Measurements from ENCODE around the gene ZFYVE1.
A peak's percentile ranks its signal among the peaks of the same experiment; 100 is the strongest.
"Not testable (repeated sequence)": the region's sequence is repeated elsewhere in the genome, so short reads cannot be mapped to it uniquely, and the experiment has no call there.

The ZFYVE1 gene

DNA sequence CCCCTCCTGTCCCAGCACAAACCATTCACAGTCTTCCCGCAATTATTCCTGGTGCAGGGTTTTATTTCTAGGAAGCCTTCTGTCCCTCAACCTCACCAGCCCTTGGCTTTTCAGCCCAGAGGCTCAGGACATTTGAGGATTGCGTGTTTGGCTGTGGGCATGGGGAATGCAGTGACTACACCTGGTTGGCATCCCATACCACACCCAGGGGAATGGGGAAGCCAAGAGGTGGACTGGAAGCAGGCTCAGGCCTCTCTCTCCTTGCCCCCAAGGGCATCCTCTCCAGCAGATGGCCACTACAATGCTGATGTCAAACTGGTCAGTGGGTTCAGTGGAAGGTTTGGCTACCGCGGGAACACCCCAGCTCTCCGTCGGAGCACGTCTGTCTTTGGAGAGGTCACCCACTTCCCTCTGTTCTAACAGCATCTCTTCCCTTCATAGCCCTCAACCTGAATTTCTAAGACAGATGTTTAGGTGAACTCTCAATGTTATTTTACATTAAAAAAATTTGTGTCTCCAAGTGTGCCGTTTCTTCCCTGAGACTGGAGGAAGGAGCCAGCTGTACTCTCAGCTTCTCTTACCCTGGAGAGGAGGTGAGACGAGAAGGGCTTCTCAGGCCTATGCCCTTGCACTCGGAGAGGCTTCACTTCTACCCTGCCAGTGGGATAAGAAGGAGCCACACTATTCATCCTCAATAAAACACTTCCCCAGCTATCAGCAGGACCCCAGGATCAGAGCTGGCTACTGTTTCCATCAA, 65.1 kb downstream of the ZFYVE1 start:
- DNase-seq (ENCODE audit: low read depth in 1 of 2, low spot score in 1 of 2) = no peak

DNA sequence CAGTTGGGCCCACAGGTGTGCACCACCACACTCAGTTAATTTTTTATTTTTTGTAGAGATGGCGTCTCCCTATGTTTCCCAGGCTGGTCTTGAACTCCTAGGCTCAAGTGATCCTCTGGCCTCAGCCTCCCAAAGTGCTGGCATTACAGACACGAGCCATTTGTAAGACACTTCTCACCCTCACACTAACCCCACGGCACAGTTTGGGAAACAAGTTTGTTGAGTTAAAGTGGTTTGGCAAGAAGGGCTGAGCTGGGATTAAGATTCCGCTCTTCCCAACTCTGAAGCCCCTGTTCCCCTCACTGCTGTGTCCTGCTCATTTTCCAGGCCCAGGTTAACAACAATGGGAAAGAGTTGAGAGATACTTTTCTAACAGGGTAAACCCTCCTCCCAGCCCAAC, 65.9 kb downstream of the ZFYVE1 start:
- DNase-seq (ENCODE audit: low read depth in 1 of 2, low spot score in 1 of 2) = not testable (repeated sequence)

DNA sequence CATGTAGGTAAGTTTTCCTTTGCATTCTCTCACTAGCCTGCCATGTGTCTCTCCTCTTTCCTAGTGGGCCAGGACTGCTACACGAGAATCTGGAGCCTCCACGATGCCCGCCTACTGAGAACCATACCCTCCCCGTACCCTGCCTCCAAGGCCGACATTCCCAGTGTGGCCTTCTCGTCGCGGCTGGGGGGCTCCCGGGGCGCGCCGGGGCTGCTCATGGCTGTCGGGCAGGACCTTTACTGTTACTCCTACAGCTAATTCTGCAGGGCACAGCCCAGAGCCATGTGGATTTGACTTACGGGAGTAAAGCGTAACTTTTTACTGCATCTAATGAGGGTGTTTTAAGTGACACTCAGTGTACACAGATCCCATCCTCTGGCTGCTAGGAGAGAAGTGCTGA, 68.4 kb downstream of the ZFYVE1 start:
- DNase-seq (ENCODE audit: low read depth in 1 of 2, low spot score in 1 of 2) = no peak

DNA sequence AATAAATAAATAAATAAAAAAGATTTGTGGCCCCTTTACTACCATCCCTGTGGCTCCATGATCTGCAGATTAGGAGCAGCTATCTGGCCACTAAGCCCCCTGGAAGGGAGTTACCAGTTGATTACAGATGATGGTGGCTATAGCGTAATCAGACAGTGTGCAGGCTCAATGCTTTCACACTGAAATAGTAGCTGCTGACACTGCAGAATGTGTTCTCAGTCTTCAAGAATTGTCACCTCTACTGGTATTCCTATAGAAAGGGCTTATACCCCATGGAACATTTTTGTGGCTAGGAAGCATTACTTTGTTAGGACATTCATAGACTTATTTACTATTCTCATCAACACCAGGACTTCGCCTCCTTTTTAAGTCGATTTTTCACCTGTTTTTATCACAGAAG, 69.7 kb downstream of the ZFYVE1 start:
- DNase-seq (ENCODE audit: low read depth in 1 of 2, low spot score in 1 of 2) = no peak

DNA sequence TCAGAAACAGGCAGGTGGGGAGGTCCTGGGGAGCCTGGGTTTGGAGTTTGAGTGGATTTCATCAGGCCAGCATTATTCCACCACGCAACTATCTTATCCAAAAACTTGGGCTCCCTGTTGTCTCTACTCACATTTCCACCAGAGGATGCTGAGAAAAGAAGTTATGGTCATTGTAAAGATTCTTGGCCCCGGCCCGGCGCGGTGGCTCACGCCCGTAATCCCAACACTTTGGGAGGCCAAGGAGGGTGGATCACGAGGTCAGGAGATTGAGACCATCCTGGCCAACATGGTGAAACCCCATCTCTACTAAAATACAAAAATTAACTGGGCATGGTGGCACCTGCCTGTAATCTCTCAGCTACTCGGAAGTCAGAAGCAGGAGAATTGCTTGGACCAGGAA, 70.2 kb downstream of the ZFYVE1 start:
- not testable (repeated sequence) for DNase-seq (ENCODE audit: low read depth in 1 of 2, low spot score in 1 of 2)

DNA sequence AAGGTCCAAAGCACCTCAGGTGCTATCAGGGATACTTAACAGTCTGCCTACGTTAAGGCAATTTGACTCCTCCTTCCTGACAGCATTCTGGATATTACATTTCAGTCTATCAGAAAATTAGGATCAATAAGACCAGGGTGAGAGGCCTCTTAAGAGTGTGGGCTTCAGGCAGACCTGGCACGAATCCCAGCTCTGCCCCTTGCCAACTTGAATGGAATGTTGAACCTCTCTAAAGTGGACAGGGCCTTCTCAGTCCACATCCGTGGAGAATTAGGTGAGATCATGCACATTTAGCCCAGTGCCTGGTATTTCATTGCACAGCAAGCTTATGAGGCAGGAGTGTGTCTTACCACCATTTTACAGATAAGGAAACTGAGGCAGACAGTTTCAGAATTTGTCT, 74.7 kb downstream of the ZFYVE1 start:
- no peak for DNase-seq (ENCODE audit: low read depth in 1 of 2, low spot score in 1 of 2)

DNA sequence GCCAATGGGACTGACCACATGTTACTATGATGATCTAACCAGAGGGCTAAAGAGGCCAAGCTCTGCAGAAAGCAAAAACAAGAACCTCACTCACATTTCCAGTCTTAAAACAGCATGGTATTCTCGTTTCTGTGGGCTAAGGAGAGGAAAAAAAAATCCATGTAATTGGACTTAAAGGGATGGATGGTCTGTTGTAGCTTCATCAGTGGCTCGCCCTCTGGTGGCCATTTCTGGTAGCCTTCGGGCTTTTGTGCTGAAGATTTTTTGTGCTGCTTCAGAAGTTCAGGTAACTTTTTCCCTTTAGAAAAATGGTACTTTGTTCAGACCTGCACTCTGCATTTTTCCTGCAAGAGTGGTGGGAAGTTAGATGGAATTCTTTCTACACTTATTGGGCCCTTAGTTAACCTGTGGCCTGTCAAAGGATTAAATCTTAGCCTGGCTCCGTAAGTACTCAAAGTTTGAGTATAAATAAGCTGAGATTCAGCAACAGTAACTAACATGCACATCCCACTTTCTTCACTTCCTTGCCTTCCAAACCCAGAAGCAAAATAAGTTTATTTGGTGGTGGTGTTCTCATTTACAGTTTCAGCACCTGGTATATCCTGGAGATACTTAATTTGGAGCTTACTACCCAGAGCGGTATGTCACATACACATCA, 78.3 kb downstream of the ZFYVE1 start:
- DNase-seq (ENCODE audit: low read depth in 1 of 2, low spot score in 1 of 2) = peak; percentile 28 to 54

DNA sequence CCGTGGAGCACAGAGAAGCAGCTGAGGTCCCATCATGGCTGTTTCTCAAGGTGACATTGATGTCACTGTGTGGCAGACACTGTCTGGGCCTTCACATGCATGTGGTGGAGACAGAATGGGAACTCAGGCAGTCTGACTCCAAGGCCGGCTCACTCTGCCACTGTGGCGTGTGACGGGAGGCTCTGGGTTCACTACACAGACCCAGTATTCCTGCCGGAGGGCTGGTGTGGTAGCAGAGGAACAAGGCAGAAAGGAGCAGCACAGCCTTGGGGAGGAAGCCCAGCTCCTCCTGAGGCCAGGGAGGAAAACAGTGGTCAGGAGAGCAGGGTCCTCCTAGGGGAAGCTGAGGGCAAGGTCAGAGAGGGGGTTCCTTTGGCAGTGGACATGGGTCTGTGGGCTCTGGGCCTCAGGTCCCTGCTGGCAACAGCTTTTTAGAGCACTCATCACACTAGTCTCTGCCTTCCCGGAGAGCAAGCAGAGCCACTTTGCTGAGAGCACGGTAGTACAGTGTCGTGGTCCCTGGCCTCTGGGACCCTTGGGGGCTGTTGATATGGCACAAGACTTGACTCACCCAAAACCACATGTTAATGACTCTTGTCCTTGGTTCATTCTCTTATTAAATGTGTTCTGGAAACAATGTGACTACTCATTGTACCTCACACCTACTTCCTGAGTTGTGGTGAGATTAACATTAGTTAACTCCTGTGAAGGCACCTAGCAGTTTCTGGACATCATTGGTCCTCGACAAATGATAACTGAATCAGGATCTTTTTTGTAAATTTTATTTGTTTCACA, 79.3 kb downstream of the ZFYVE1 start:
- DNase-seq (ENCODE audit: low read depth in 1 of 2, low spot score in 1 of 2) = no peak

DNA sequence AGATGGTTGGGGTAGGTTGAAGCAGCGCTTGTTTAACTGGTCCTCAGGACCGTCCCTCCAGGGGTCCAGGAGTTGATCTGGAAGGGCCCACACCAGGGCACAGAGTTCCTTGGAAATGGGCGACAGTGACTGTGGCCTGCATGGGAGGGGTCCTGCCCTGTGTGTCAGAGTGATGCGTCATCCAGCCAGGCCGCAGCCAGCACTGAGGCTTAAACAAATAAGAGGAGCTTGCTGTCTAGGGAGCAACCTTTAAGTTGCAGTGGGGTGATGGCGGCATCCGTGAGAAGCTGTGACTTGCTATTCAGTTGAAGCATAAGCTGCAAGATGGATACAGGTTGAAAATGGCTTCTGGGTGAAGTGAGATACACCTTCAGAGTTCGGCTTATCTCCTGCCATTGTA, 80.4 kb downstream of the ZFYVE1 start:
- no peak for DNase-seq (ENCODE audit: low read depth in 1 of 2, low spot score in 1 of 2)

DNA sequence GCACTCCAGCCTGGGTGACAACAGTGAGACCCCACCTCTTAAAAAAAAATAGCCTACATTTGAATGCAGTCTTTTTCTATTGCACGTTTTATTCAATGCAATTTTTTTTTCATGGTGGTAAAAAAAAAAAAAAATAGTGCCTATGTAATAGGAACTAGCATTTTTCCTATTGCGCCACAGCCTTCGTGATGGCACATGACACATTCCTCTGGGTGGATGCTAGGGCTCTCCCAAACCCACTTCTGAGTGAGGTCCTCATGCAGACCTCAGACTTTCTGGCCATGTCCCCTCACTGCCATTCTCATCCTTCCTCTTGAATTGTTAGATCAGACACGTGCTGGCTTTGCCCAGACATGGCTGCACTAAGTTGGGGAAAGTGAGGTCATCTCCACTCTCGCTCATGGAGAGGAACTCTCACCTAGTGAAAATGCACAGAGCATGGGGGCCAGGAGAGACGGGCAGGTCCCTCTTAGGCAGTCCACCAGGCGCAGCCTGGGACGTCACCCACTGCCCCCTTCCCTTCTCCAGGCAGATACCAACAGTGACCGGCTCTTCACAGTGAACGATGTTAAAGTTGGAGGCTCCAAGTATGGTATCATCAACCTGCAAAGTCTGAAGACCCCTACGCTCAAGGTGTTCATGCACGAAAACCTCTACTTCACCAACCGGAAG, 81.4 kb downstream of the ZFYVE1 start:
- DNase-seq (ENCODE audit: low read depth in 1 of 2, low spot score in 1 of 2) = no peak

DNA sequence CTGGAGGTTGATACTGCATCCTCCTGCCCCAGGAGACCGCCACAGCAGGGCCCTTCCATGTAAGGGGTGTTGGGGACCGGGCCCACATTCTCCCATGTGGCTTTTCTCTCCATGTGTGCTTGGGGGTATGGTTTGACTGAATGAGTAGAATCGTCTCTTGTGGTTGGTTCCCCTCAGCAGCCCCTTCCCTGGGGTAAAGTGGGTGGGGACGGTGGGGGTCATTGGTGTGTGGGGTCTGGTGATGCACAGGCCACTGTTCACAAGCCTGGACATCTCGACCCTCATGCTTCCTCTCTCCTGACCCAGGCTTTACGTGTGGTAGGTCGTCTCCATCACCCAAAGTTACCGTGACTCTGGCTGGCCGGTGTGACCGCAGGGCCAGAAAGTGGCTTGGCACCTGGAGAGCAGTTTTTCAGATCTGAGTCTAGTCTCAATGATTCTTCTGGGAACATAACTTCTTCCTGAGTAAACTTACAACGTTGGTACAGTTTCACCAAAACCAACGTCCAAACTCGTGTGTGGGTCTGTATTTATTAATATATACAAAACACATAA, 83.0 kb downstream of the ZFYVE1 start:
- DNase-seq (ENCODE audit: low read depth in 1 of 2, low spot score in 1 of 2) = no peak

DNA sequence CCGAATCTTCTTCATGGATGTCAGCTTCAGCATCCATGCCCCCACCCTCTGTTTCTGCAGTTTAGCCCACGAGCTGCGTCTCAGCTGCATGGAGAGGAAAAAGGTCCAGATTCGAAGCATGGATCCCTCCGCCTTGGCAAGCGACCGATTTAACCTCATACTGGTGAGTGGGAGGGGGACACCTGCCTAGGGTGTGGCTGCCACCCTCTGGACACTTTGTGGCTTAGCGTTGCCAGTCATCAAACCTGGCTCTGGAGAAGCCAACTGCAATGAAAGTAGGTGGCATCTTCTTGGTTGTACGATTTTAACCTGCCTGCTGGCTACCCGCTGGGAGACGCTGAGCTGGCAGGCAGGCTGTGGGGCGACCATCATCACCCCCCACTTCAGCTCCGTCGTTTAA, 84.0 kb downstream of the ZFYVE1 start:
- no peak for DNase-seq (ENCODE audit: low read depth in 1 of 2, low spot score in 1 of 2)

DNA sequence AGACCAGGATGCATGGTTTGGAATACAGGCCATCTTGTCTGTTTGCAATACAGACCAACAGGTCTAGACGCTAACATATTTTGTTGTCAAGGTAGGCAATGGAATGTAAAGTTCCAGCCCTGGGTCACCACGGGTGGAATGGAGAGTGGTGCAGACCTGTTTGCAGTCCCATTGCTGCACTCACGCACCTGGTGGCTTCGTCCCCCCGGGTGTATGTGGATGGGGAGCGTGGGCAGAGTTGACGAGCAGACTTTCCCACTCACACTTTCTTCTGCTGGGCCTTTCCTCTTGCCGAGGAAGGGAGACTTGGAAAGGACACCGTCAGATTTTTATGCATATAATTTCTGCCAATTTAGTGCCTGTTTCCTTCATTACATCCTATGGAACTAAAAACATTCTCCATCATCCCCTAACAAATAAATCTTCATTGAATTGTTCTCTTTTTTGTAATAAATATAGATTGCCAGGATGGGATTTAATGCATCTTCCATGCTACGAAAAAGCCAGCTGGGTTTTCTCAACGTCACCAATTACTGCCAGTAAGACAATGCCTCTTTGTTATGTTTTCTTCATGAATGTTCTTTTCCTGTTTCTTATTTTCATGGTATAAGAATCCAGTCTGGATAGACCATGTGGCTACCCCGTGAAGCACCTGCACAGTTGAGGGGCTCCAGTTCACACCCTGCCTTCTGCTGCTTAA, 85.5 kb downstream of the ZFYVE1 start:
- no peak for DNase-seq (ENCODE audit: low read depth in 1 of 2, low spot score in 1 of 2)

DNA sequence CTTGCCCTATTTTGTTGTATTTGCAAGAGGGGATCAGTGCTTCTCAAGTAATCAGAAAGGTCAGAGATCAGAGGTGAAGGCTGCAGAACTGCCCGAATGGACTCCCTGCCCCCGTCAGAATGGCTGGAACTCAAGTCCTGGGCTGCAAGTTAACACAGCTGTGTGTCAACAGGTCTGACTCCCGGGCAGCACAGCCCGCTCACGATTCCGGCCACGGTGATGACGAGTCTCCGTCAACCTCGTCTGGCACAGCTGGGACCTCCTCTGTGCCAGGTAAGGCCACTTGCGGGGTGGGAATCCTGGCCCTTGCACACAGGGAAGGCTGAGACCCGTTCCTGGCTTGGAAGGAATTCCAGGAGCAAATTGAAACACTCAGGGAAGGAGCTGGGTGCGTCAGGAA, 87.3 kb downstream of the ZFYVE1 start:
- no peak for DNase-seq (ENCODE audit: low read depth in 1 of 2, low spot score in 1 of 2)

DNA sequence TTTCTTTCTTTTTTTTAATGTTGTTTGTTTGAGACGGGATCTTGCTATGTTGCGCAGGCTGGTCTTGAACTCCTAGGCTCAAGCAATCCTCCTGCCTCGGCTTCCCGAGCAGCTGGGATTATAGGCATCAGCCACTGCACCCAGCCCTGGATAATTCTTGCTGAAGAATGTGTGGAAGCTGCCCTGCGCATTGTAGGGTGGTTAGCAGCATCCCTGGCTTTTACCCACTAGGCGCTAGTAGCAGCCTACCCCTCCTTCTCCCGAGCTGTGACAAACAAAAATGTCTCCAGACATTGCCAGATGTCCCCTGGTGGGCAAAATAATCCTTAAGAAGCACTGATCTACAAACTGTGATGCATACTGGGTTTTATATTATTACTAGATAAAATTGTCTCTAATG, 94.0 kb downstream of the ZFYVE1 start:
- no peak for DNase-seq (ENCODE audit: low read depth in 1 of 2, low spot score in 1 of 2)

DNA sequence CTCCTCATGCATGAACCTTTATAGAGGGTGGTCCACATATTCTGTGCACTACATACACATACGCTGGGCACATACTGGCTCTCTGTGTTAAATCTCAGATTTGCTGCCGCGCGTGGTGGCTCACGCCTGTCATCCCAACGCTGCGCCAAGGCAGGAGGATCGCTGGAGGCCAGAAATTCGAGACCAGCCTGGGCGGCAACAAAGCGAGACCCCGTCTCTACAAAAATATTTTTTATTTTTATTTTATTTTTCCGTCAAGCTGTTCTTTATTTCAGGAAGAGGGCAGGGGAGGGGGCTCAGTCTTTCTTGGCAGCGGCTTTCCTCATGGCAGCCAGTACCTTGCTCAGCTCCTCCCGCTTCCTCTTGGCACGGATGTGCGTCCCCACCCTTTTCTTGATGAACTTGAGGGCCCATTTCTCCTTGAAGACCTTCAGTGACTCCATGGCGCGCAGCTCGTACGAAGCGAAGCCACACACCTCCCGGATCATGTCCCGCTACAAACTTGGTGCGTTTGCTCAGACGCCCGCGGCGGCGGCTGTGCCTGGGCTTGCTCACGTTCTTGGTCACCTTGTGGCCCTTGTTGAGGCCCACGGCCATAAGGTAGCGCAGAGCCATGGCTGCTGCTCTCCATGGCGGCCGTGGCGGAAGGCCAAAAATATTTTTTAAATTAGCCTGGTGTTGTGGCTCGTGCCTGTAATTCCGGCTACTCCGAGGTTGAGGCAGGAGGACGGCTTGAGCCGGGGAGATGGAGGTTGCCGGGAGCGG, 97.4 kb downstream of the ZFYVE1 start:
- DNase-seq (ENCODE audit: low read depth in 1 of 2, low spot score in 1 of 2) = no peak

DNA sequence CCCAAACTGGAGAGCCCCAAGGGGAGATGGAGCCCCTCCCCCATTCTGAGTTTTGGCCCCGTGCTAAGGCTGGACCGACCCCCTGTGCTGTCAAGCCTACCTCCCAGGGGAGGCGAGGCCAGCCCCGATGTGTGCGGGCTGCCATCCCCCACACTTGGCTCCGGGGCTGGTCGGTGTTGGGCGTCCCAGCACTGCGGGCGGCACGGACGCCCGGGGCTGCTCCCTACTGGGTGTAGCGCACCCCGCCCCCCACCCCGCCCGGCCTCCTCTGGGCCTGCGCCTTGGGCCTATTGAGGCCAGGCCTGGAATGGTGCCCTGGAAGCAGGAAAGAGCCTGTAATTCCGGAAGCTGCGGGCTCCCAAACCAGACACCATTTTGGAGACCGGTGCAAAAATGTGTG, 98.0 kb downstream of the ZFYVE1 start:
- no peak for DNase-seq (ENCODE audit: low read depth in 1 of 2, low spot score in 1 of 2)

DNA sequence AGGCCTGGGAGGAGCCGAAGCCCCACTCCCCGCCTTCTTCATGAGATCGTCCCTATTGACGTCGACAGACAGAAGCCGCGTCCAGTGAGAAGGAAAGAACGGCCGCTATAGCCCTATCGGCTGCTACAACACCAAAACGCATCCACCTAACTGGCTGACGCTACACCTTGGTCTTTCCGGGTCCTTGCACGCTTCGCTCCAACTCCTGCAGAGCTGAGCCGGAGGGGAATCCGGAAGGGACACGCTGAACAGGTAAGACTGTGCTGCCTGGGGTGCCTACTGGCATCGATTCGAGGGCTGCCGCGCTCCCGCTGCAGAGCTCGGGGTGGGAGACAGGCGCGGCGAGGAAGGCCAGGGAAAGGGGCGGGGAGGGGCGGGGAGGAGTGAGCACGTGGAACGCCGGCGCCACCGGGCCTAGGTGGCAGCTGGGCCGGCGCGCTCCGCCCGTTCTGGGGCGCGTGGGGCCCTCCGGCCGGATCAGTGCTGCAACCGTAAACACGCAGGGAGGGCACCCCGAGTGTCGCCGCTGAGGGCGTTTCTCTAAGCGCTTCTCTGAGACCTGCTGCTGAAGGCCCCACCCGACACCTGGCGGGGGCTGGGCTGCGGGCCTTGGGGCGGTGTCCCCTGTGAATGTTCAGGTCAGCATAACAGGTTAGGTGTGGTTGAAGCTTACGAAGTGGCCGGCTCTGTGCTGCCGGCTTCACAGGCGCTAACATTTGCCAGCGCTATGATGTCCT, 100.4 kb downstream of the ZFYVE1 start, which contains the start of gene DCAF4:
TSS of gene DCAF4 (plus strand) at position 173 of the 737 bp plus-strand sequence. CDS start 11,515 bp downstream, outside the sequence.
- peak; percentile 84 to 93 for DNase-seq (ENCODE audit: low read depth in 1 of 2, low spot score in 1 of 2)

DNA sequence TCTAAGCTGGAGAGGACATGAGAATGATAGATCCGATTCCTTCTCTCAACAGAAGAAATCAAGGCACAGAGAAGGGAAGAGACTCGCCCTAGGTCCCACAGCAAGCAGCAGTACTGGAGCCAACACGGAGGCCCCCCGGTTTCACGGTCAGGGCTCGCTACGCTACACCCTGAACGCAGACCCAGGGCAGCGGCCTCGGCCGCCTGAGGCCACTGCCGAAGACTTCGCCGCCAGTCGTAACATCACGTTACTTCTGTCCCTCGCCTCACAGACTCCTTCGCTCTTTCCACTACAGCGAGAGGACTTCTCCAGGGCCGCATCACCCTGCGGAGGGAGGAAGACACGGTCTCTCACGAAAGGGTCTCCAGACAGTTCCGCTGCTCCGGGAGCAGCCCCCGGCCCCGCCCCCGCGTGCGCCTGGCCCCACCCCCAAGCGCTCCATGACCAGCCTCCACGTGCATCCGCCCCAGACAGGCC, 101.1 kb downstream of the ZFYVE1 start:
- DNase-seq (ENCODE audit: low read depth in 1 of 2, low spot score in 1 of 2) = no peak
